ENCODE measurements around the gene CEP72.
"Not testable (repeated sequence)": the region's sequence is repeated elsewhere in the genome, so short reads cannot be mapped to it uniquely, and the experiment has no call there.

The CEP72 gene

GRCh38 chr5:600886-601541, 11.1 kb upstream of the CEP72 start:
- no peak for FAIRE-seq

GRCh38 chr5:601771-602465, 10.2 kb upstream of the CEP72 start:
- FAIRE-seq = no peak

GRCh38 chr5:602466-603035, 9.6 kb upstream of the CEP72 start:
- no peak for FAIRE-seq

- no peak for FAIRE-seq
Observed at GRCh38 chr5:603081-603998, 8.8 kb upstream of the CEP72 start.

- no peak for FAIRE-seq
Observed at GRCh38 chr5:604391-604831, 7.7 kb upstream of the CEP72 start.

- FAIRE-seq = not testable (repeated sequence)
Observed at GRCh38 chr5:605090-605489, 7.0 kb upstream of the CEP72 start.

- no peak for FAIRE-seq
Observed at GRCh38 chr5:606061-606460, 6.1 kb upstream of the CEP72 start.

- no peak for FAIRE-seq
Observed at GRCh38 chr5:606526-607399, 5.4 kb upstream of the CEP72 start.

- no peak for FAIRE-seq
Observed at GRCh38 chr5:607541-608428, 4.4 kb upstream of the CEP72 start.

- FAIRE-seq = no peak
Observed at GRCh38 chr5:608429-609370, 3.4 kb upstream of the CEP72 start.

- FAIRE-seq = no peak
Observed at GRCh38 chr5:609506-609905, 2.6 kb upstream of the CEP72 start.

- FAIRE-seq = no peak
Observed at GRCh38 chr5:610011-610743, 2.0 kb upstream of the CEP72 start.

- no peak for FAIRE-seq
Observed at GRCh38 chr5:610744-611730, 1.1 kb upstream of the CEP72 start.

GRCh38 chr5:612498-613424, 621 bp downstream of the CEP72 start:
- FAIRE-seq = no peak

- FAIRE-seq = no peak
Observed at GRCh38 chr5:616484-617039, 4.4 kb downstream of the CEP72 start.

GRCh38 chr5:617896-618295, 5.8 kb downstream of the CEP72 start:
- no peak for FAIRE-seq
